ENCODE measurements around the gene FAM241A. TPM values are rescaled to one million over a fixed set of nuclear protein-coding genes. Genes with fewer than 3 reads are reported as not detected.

Gene FAM241A
- total and polyA plus RNA-seq, 2 of the 13 experiments (the other 11 are each of a cell fraction or from before 2014, with no cell fraction given) = 0.61 to 0.69 TPM

- no peak; the same call in 1 of the 2 replicates for TF ChIP-seq FOXP1 (IDR thresholded peaks at IDR 0.05)
- TF ChIP-seq FOXP1 (CRISPR knock-in tag; IDR thresholded peaks at IDR 0.05) = peak; percentile 62
- TF ChIP-seq TBL1XR1 (IDR thresholded peaks at IDR 0.05; ENCODE audit: borderline replicate concordance, low read length, partially characterized antibody) = no peak
- no peak for TF ChIP-seq XBP1 (CRISPR knock-in tag; IDR thresholded peaks at IDR 0.05)
- no peak; the same call in none of the 2 replicates for TF ChIP-seq ZNF230 (CRISPR knock-in tag; IDR thresholded peaks at IDR 0.05)
- TF ChIP-seq, protein P1, sequence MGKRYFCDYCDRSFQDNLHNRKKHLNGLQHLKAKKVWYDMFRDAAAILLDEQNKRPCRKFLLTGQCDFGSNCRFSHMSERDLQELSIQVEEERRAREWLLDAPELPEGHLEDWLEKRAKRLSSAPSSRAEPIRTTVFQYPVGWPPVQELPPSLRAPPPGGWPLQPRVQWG (CRISPR knock-in tag; IDR thresholded peaks at IDR 0.05; ENCODE audit: borderline replicate concordance, low read depth) = no peak
- TF ChIP-seq ZNF766 (CRISPR knock-in tag; IDR thresholded peaks at IDR 0.05; ENCODE audit: borderline replicate concordance) = no peak
- no peak for TF ChIP-seq ZNF256 (CRISPR knock-in tag; conservative IDR thresholded peaks at IDR 0.05)
- TF ChIP-seq ZNF7 (CRISPR knock-in tag; IDR thresholded peaks at IDR 0.05) = no peak
- TF ChIP-seq AGO2 (optimal IDR thresholded peaks at IDR 0.05; ENCODE audit: low read depth, low read length) = no peak
- no peak for TF ChIP-seq PAF1 (CRISPR knock-in tag; IDR thresholded peaks at IDR 0.05)
- TF ChIP-seq ZFP36L2 (CRISPR knock-in tag; IDR thresholded peaks at IDR 0.05) = no peak
- TF ChIP-seq ZNF383 (CRISPR knock-in tag; IDR thresholded peaks at IDR 0.05; ENCODE audit: borderline replicate concordance) = no peak
- TF ChIP-seq ZMYM3 (CRISPR knock-in tag; IDR thresholded peaks at IDR 0.05) = no peak; the same call in 1 of the 2 replicates
- TF ChIP-seq XRCC5 (optimal IDR thresholded peaks at IDR 0.05; ENCODE audit: low read length) = peak; percentile 41
- TF ChIP-seq ZNF318 (CRISPR knock-in tag; IDR thresholded peaks at IDR 0.05) = no peak
- no peak for TF ChIP-seq SYNCRIP (IDR thresholded peaks at IDR 0.05; ENCODE audit: insufficient read depth, low read depth, low read length)
- TF ChIP-seq ZBTB7A (CRISPR knock-in tag; IDR thresholded peaks at IDR 0.05) = no peak
- no peak for TF ChIP-seq ZBTB38 (CRISPR knock-in tag; IDR thresholded peaks at IDR 0.05)
These were observed 85.9 kb downstream of the FAM241A start (continued) for GRCh38 chr4:112230879-112231778.

All from HepG2 (cell line).